ENCODE data around the gene FKBP1B.
"Not testable (repeated sequence)": the region's sequence is repeated elsewhere in the genome, so short reads cannot be mapped to it uniquely, and the experiment has no call there.

Gene FKBP1B

GRCh38 chr2:24086241-24086640, 36.7 kb downstream of the FKBP1B start:
- H3K4me3 ChIP-seq: no peak overlapping the region
- H3K27ac ChIP-seq: no peak overlapping the region

- H3K4me3 ChIP-seq: no peak overlapping the region
- no peak overlapping the region for H3K27ac ChIP-seq
These were observed 37.5 kb downstream of the FKBP1B start for GRCh38 chr2:24087032-24087431.

GRCh38 chr2:24088821-24089359, 39.3 kb downstream of the FKBP1B start:
- Histone ChIP-seq H3K27ac (no peak overlapping the region), H3K4me3 (no peak overlapping the region)

- H3K4me3 ChIP-seq, H3K27ac ChIP-seq: not testable (repeated sequence)
These were observed 43.7 kb downstream of the FKBP1B start for GRCh38 chr2:24093270-24093669.

- not testable (repeated sequence) for H3K27ac ChIP-seq
These were observed 45.7 kb downstream of the FKBP1B start for GRCh38 chr2:24095171-24095677.

GRCh38 chr2:24100732-24101131, 51.2 kb downstream of the FKBP1B start:
- not testable (repeated sequence) for H3K27ac ChIP-seq

More at GRCh38 chr2:24095171-24095677, 45.7 kb downstream of the FKBP1B start:
- H3K4me3 ChIP-seq: not testable (repeated sequence)

GRCh38 chr2:24101992-24102391, 52.5 kb downstream of the FKBP1B start:
- Histone ChIP-seq H3K4me3 (no peak overlapping the region), H3K27ac (no peak overlapping the region)

More at GRCh38 chr2:24100732-24101131, 51.2 kb downstream of the FKBP1B start:
- not testable (repeated sequence) for H3K4me3 ChIP-seq

- H3K4me3 ChIP-seq: no peak overlapping the region
These were observed 53.1 kb downstream of the FKBP1B start for GRCh38 chr2:24102677-24103076.

GRCh38 chr2:24104110-24104650, 54.6 kb downstream of the FKBP1B start:
- Histone ChIP-seq H3K4me3 (no peak overlapping the region), H3K27ac (no peak overlapping the region)

More at GRCh38 chr2:24102677-24103076, 53.1 kb downstream of the FKBP1B start:
- no peak overlapping the region for H3K27ac ChIP-seq

GRCh38 chr2:24104906-24105305, 55.4 kb downstream of the FKBP1B start:
- Histone ChIP-seq H3K27ac (no peak overlapping the region), H3K4me3 (no peak overlapping the region)

- Histone ChIP-seq H3K4me3 (no peak overlapping the region), H3K27ac (no peak overlapping the region)
These were observed 56.3 kb downstream of the FKBP1B start for GRCh38 chr2:24105816-24106215.

GRCh38 chr2:24106786-24107185, 57.2 kb downstream of the FKBP1B start:
- Histone ChIP-seq H3K4me3 (no peak overlapping the region), H3K27ac (no peak overlapping the region)

GRCh38 chr2:24107336-24107735, 57.8 kb downstream of the FKBP1B start:
- Histone ChIP-seq H3K4me3 (no peak overlapping the region), H3K27ac (no peak overlapping the region)

GRCh38 chr2:24109431-24109830, 59.9 kb downstream of the FKBP1B start:
- not testable (repeated sequence) for H3K4me3 ChIP-seq, H3K27ac ChIP-seq

GRCh38 chr2:24110660-24111303, 61.2 kb downstream of the FKBP1B start:
- no peak overlapping the region for H3K27ac ChIP-seq

GRCh38 chr2:24111407-24111901, 61.9 kb downstream of the FKBP1B start:
- no peak overlapping the region for H3K27ac ChIP-seq
- H3K4me3 ChIP-seq: no peak overlapping the region

More at GRCh38 chr2:24110660-24111303, 61.2 kb downstream of the FKBP1B start:
- H3K4me3 ChIP-seq: no peak overlapping the region

All from skin epidermis (tissue), 12 donors.